ENCODE measurements around the gene FRMD7. TPM values are rescaled to one million over a fixed set of nuclear protein-coding genes. Genes with fewer than 3 reads are reported as not detected.

Gene FRMD7
- total and polyA plus RNA-seq, 2 of the 4 experiments (the other 2 are of a cell fraction) = not detected

DNA sequence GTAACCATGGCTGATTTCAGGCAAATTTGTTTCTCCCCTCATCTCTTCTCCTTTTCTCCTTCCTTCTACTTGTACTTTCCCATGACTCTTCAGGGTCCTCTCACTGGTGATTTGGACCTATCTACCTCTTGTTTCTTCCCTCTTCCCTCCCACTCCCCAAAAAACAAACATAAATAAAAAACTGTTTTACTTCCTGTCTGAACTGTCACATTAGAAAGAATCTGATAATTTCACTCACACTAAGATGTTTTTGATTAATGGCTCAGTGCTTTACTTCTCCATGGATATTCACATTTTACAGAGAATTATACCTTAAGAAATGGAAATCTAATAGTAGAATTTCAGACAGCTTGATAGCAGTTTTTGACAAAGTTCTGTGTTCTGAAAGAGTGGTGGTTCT lies 97.6 kb downstream of the FRMD7 start:
- H3K4ac ChIP-seq (ENCODE audit: low read depth, low read length) = no peak overlapping the region

More for the DNA sequence above, 97.6 kb downstream of the FRMD7 start:
- H3K79me1 ChIP-seq (ENCODE audit: low read depth in 1 of 2, low read length in 2 of 2) = no peaks in the 10 kb centered on the region
- H2BK120ac ChIP-seq (ENCODE audit: low read depth, low read length) = no peak overlapping the region
- CTCF ChIA-PET = interaction anchor here (0.6 kb wide), 1 partner anchor 343 kb away, joined by 4 read pairs; no protein-coding TSS in a partner anchor
- in situ Hi-C loops (cut with MboI; ENCODE audit: low sequenced_read_pairs) (no loop called here), dilution Hi-C loops (cut with HindIII; ENCODE audit: low sequenced_read_pairs, unreplicated experiment) (no loop called here), intact Hi-C loops (cut with micrococcal nuclease) (no loop called here)
- POLR2A ChIA-PET (ENCODE audit: unreplicated experiment) = no interaction called here
- no peak overlapping the region for H3K9ac ChIP-seq (ENCODE audit: low read depth, low read length)
- H2AK9ac ChIP-seq (replicated peaks; ENCODE audit: low read depth, low read length, poor library complexity) = no peak overlapping the region
- no peaks in the 10 kb centered on the region for H4K20me1 ChIP-seq (ENCODE audit: insufficient read depth, low read length)
- no peak overlapping the region for H2AK5ac ChIP-seq (ENCODE audit: low read depth, low read length)
- H2BK15ac ChIP-seq (ENCODE audit: low read depth, low read length) = no peak overlapping the region
- no peaks in the 10 kb centered on the region for H3K4me1 ChIP-seq (ENCODE audit: control insufficient read depth, insufficient read depth, low read length)
- no peaks in the 10 kb centered on the region for H3K36me3 ChIP-seq (ENCODE audit: control insufficient read depth, insufficient read depth, low read length)
- H4K8ac ChIP-seq (ENCODE audit: low read depth in 2 of 2, low read length in 2 of 2) = no peak overlapping the region
- TF ChIP-seq RCOR1 (IDR thresholded peaks at IDR 0.05; ENCODE audit: insufficient replicate concordance, low read length) (no peak), RFX5 (IDR thresholded peaks at IDR 0.05; ENCODE audit: low read depth, low read length) (no peak), SMC3 (IDR thresholded peaks at IDR 0.05; ENCODE audit: low read depth, low read length) (no peak), BHLHE40 (IDR thresholded peaks at IDR 0.05; ENCODE audit: low read depth, low read length) (no peak), CHD1 (IDR thresholded peaks at IDR 0.05; ENCODE audit: low read depth, low read length) (no peak)
- TF ChIP-seq, protein P1, sequence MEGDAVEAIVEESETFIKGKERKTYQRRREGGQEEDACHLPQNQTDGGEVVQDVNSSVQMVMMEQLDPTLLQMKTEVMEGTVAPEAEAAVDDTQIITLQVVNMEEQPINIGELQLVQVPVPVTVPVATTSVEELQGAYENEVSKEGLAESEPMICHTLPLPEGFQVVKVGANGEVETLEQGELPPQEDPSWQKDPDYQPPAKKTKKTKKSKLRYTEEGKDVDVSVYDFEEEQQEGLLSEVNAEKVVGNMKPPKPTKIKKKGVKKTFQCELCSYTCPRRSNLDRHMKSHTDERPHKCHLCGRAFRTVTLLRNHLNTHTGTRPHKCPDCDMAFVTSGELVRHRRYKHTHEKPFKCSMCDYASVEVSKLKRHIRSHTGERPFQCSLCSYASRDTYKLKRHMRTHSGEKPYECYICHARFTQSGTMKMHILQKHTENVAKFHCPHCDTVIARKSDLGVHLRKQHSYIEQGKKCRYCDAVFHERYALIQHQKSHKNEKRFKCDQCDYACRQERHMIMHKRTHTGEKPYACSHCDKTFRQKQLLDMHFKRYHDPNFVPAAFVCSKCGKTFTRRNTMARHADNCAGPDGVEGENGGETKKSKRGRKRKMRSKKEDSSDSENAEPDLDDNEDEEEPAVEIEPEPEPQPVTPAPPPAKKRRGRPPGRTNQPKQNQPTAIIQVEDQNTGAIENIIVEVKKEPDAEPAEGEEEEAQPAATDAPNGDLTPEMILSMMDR (conservative IDR thresholded peaks at IDR 0.05; ENCODE audit: low read depth, low read length) = no peak
- no peak overlapping the region for H2BK5ac ChIP-seq (ENCODE audit: low read depth, low read length, poor library complexity, severe bottlenecking)
- H3K14ac ChIP-seq (replicated peaks; ENCODE audit: low read depth, low read length) = no peak overlapping the region
- H3K56ac ChIP-seq (ENCODE audit: extremely low read depth, insufficient read depth, low read length) = no peak overlapping the region
- no peak overlapping the region for H3K4me2 ChIP-seq (ENCODE audit: low read depth, low read length)
- no peak overlapping the region for H2AFZ ChIP-seq (replicated peaks; ENCODE audit: low read length, poor library complexity)
- H3K9me1 ChIP-seq (ENCODE audit: insufficient read depth, low read length) = no peaks in the 10 kb centered on the region
- no peak for ATAC-seq (ENCODE audit: low read depth)
- no peak overlapping the region for H3K27ac ChIP-seq (ENCODE audit: insufficient read depth, low read length)
- H4K91ac ChIP-seq (ENCODE audit: insufficient read depth, low read depth, low read length) = no peak overlapping the region
- no TSS peak for BruUV-seq (replicated peaks)
- H3K4me3 ChIP-seq (ENCODE audit: insufficient read depth, low read depth, low read length) = no peak overlapping the region
- no peak for DNase-seq
- no peaks in the 10 kb centered on the region for H3K27me3 ChIP-seq (ENCODE audit: control insufficient read depth, insufficient read depth, low read length)
- no peak overlapping the region for H3K18ac ChIP-seq (ENCODE audit: low read depth, low read length)
- no peaks in the 10 kb centered on the region for H3K9me3 ChIP-seq (ENCODE audit: control insufficient read depth, insufficient read depth, low read length)
- no peak overlapping the region for H4K5ac ChIP-seq (ENCODE audit: low read depth, low read length)
- H2BK20ac ChIP-seq (ENCODE audit: low read depth, low read length) = no peak overlapping the region
- H3K23ac ChIP-seq (ENCODE audit: low read depth, low read length) = no peak overlapping the region

Other genes starting within 250 kb of the FRMD7 start
- gene STK26, start 104.7 kb downstream of the FRMD7 start, total RNA-seq (2012; rRNA removed) = 0.18 and 0.28 TPM in 2 replicates
- gene STK26, start 104.7 kb downstream of the FRMD7 start, polyA plus RNA-seq (2012; rRNA removed) = 0.09 and 0.17 TPM in 2 replicates
- 24.4 and 24.9 TPM in 2 replicates for gene RAP2C, start 91.4 kb upstream of the FRMD7 start, total RNA-seq (2012; rRNA removed)
- 7.0 and 7.6 TPM in 2 replicates for gene RAP2C, start 91.4 kb upstream of the FRMD7 start, polyA plus RNA-seq (2012; rRNA removed)

Measured in IMR-90 (cell line).